HG03354 (cell line): ENCODE data around the gene RIF1.

Experiments used
- ATAC-seq: cut with Tn5 transposase; IDR thresholded peaks from one replicate; pipeline ENCODE4 v1.9.1; 2021; ENCODE audit warnings: mild to moderate bottlenecking; ENCODE audit not compliant: unreplicated experiment, poor library complexity, severe bottlenecking

RIF1 gene, protein sequence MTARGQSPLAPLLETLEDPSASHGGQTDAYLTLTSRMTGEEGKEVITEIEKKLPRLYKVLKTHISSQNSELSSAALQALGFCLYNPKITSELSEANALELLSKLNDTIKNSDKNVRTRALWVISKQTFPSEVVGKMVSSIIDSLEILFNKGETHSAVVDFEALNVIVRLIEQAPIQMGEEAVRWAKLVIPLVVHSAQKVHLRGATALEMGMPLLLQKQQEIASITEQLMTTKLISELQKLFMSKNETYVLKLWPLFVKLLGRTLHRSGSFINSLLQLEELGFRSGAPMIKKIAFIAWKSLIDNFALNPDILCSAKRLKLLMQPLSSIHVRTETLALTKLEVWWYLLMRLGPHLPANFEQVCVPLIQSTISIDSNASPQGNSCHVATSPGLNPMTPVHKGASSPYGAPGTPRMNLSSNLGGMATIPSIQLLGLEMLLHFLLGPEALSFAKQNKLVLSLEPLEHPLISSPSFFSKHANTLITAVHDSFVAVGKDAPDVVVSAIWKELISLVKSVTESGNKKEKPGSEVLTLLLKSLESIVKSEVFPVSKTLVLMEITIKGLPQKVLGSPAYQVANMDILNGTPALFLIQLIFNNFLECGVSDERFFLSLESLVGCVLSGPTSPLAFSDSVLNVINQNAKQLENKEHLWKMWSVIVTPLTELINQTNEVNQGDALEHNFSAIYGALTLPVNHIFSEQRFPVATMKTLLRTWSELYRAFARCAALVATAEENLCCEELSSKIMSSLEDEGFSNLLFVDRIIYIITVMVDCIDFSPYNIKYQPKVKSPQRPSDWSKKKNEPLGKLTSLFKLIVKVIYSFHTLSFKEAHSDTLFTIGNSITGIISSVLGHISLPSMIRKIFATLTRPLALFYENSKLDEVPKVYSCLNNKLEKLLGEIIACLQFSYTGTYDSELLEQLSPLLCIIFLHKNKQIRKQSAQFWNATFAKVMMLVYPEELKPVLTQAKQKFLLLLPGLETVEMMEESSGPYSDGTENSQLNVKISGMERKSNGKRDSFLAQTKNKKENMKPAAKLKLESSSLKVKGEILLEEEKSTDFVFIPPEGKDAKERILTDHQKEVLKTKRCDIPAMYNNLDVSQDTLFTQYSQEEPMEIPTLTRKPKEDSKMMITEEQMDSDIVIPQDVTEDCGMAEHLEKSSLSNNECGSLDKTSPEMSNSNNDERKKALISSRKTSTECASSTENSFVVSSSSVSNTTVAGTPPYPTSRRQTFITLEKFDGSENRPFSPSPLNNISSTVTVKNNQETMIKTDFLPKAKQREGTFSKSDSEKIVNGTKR (N-terminal part only)

GRCh38 chr2:151409601-151410484, at the start of gene RIF1:
TSS of gene RIF1 (plus strand) at chr2:151409902. CDS start at chr2:151410424, 522 bp downstream.
- ATAC-seq = peak; percentile 93

DNA sequence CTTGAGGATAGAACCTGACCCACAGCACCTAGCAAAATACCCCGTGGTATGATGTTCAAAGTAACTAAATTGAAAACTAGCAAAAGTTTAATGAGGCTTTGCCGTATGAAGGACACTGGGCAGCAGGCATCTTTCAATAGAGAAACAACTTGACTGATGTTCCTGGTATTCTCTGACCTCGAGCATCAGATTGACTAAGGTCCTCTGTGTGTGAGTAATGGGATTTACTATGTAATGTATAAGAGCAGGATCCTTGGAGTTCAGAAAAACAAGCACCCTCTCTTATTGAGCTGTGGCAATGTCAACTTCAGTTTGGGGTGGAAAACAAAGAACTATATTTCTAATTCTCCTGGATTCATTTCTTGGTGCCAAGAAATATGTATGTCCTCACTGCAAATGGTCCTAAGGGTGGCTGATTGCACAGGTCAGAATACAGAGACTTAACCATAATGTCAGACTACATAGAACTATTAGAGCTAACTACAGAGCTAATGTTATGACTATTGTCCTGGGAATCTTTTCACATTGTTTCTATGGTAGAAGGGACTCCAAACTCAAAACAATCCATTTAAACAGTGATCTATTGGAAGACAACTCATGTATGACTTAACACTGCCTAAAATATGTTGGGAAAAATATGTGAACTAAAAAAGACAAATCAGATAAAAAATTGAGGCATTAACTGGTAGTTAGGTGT, 47.9 kb upstream of the RIF1 start:
- ATAC-seq = no peak

GRCh38 chr2:151363709-151364108, 46.0 kb upstream of the RIF1 start:
- peak; percentile 83 for ATAC-seq

DNA sequence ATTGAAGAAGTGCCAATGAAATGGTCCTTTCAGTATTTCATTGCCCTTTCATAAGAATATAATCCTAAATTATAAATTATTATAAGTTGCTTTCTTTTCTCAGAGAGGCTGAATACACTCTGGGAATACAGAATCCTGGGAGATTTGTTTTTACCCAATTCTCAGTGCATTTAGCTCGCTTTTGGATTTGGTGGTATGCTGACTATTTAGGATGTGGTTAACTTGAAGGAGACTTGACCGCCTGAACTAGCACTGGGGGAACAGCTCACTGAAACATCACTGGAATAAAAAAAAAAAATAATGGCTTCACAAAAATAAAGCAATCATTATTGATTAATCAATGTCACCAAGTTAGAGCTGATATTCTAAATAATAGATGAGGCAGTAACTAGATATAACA, 42.1 kb upstream of the RIF1 start:
- ATAC-seq = no peak

DNA sequence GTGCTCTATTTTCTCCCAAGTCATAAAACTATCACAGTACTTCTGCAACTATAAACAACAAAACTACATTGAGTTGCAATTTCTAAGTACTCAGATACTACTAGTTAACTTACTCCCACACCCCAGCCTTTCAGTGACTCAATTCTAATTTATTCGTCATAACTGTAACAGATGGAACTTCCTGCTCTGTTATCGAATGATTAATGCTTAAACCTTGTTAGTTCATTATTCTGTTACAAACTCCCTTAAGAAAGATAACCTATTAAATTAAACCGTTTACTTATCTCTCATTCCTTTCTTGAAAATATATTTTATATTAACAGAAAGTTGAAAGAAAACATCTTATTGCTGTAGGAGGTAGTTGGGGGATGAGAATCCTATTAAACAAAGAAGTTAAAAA, 35.3 kb upstream of the RIF1 start:
- ATAC-seq = peak; percentile 99

DNA sequence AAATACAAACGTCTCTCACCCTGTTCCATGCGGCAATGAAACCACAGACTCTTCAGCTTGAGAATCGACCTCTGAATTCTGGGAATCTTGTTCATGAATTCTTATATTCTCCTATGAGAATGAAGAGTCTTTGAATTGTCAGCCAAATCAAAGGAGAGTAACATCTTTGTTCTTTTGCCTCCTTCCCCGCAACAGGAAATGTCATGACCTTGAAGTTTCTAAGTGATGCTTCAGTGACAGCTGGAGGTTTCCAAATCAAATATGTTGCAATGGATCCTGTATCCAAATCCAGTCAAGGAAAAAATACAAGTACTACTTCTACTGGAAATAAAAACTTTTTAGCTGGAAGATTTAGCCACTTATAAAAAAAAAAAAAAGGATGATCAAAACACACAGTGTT, 30.5 kb upstream of the RIF1 start:
- no peak for ATAC-seq

DNA sequence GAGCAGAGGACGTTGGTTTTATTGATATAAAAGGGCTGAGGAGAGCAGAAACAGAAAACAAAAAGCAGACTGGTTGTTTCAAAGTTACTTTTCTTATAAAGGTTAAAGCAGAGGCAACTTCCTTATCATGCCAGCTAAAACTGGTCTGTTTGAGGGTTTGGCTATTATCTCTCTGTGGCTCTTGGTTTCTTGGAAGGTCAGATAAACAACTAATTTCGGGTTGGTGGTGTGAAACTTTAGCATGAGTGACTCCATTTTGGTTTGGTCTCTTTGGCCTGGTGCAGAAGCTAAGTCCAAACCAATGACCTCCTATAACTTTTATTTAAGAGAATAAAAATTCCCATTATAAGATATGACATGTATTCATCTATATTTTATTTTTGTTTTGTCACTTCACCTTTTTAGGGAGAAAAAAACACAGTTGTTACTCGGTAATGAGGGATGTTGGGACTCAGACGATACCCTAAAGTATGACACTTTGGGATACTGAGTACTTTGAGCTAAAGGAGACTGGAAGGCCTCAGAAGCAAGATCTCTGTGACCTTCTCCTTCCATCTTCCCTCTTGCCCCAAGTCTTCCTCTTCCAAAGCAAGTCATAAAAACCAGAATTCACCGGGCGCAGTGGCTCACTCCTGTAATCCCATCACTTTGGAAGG, 29.0 kb upstream of the RIF1 start:
- ATAC-seq = no peak

GRCh38 chr2:151381266-151381665, 28.4 kb upstream of the RIF1 start:
- ATAC-seq = no peak

DNA sequence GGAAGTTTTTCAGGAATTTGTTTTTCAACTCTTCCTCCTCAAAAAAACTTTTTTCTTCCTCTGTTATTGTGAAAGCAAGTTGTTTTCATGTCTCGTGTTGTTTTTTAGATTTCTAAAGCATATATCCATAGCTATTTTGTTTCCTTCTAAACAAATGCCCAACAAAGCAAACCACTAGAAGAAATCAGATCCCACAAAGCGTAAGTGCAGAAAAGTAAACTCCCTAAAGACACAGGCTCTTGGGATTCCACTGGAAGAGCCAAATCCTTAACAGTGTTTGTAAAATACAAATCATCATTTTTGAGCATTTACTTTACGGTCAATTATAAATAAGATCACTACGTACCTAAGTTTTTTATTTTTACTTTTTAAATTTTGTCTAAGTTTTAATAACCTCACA, 21.7 kb upstream of the RIF1 start:
- ATAC-seq = no peak

DNA sequence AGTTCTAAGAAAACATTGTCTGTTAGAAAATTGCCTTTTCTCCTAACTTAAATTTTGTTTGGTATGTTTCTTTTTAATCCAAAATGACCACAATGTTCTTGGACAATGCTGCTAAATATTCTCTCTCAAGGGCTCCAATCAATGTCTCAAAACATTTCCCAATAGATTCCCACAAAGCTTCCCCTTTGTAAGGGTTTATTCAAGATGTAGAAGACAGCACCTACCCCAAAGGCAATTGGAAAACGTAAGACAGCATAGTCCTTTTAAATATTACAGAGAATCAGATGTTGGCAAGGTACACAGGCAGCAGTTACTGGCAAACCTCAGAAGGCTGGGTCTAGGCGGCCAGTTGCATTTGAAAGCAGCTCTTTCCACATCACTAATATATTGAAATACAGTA, 18.3 kb upstream of the RIF1 start:
- no peak for ATAC-seq

DNA sequence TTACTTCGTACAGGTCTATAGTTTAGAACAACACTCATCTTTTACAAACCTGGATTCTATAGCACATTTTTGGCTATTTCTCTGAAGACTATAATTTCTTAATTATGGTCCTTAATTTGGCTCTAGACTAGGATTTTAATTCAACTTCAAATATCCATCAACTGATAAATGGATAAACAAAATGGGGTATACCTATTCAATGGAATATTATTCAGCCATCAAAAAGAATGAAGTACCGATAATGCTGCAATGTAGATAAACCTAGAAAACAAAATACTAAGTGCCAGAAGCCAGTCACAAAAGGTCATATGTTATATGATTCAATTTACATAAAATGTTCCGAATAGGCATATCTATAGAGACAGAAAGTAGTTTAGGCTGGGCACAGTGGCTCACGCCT, 15.2 kb upstream of the RIF1 start:
- ATAC-seq = no peak

- no peak for ATAC-seq
These were observed 14.0 kb upstream of the RIF1 start for GRCh38 chr2:151395509-151396374.

GRCh38 chr2:151399981-151400380, 9.7 kb upstream of the RIF1 start:
- ATAC-seq = no peak

DNA sequence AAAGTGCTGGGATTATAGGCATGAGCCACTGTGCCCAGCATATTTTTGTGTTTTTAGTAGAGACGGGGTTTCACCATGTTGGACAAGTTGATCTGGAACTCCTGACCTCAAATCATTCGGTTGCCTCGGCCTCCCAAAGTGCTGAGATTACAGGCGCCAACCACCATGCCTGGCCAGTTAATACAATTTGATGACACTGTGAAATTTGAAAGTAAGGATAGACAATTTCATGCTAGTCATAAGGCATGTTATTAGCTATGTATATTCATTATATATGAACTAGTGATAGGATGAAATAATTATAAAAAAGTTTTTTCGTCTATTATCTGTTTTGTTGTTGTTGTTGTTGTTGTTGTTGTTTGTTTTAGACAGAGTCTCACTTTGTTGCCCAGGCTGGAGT, 8.6 kb upstream of the RIF1 start:
- no peak for ATAC-seq

DNA sequence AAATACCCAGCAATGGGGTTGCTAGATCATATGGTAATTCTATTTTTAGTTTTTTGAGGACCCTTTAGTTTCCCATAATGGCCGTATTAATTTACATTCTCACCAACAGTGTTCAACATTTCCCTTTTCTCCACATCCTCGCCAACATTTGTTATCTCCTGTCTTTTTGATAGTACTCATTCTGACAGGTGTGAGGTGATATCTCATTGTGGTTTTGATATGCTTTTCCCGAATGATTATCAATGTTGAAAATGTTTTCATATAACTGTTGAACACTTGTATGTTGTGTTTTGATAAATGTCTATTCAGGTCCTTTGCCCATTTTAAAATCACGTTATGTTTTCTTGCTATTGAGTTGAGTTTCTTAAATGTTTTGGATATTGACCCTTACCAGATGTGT, 5.8 kb upstream of the RIF1 start:
- no peak for ATAC-seq

- no peak for ATAC-seq
These were observed 4.3 kb upstream of the RIF1 start for GRCh38 chr2:151405376-151405775.

- no peak for ATAC-seq
These were observed 2.4 kb upstream of the RIF1 start for GRCh38 chr2:151407281-151407680.
